Dendritic cell treated with granulocyte-macrophage colony-stimulating factor and Interleukin-4, amounts not matched to agents 40 ng/mL and 50 ng/mL, for 4 days (primary cell): ENCODE data around the gene PTPRE.

Experiments used
- H3K27ac Mint-ChIP-seq: one replicate; pipeline ENCODE4 v1.8.0; 2022; ENCODE audit warnings: mild to moderate bottlenecking, mixed read lengths
- H3K27me3 Mint-ChIP-seq: one replicate; pipeline ENCODE4 v1.8.0; 2022; ENCODE audit warnings: mild to moderate bottlenecking, mixed read lengths
- H3K36me3 Mint-ChIP-seq: one replicate; pipeline ENCODE4 v1.8.0; 2022; ENCODE audit warnings: low read depth, mixed read lengths
- H3K4me1 Mint-ChIP-seq: one replicate; pipeline ENCODE4 v1.8.0; 2022; ENCODE audit warnings: low read depth, mixed read lengths
- H3K4me3 Mint-ChIP-seq: one replicate; pipeline ENCODE4 v1.8.0; 2022; ENCODE audit warnings: mild to moderate bottlenecking, moderate library complexity, mixed read lengths
- H3K9me3 Mint-ChIP-seq: one replicate; pipeline ENCODE4 v1.8.0; 2022; ENCODE audit warnings: mixed read lengths
- intact Hi-C: fragments of 100-400 bp; cut with micrococcal nuclease; formaldehyde crosslinking; loops from one replicate; pipeline ENCODE4 v1.15.0; 2022

The PTPRE gene

GRCh38 chr10:127875449-127875765 is 31.5 kb upstream of the PTPRE start:
- H3K4me1 Mint-ChIP-seq = peaks cover 64% of the 10 kb centered on the region
- H3K4me3 Mint-ChIP-seq = no peak overlapping the region
- no peaks in the 10 kb centered on the region for H3K9me3 Mint-ChIP-seq
- intact Hi-C loops = loop anchor here (10.0 kb wide), 1 partner anchor 139 kb away; no protein-coding TSS in a partner anchor
- no peak overlapping the region for H3K27ac Mint-ChIP-seq
- H3K27me3 Mint-ChIP-seq = no peaks in the 10 kb centered on the region
- no peaks in the 10 kb centered on the region for H3K36me3 Mint-ChIP-seq

GRCh38 chr10:127875916-127876315 is 31.0 kb upstream of the PTPRE start:
- no peaks in the 10 kb centered on the region for H3K36me3 Mint-ChIP-seq
- H3K4me3 Mint-ChIP-seq = no peak overlapping the region

GRCh38 chr10:127877116-127877515 is 29.8 kb upstream of the PTPRE start:
- peaks cover 69% of the 10 kb centered on the region for H3K4me1 Mint-ChIP-seq
- no peaks in the 10 kb centered on the region for H3K9me3 Mint-ChIP-seq
- intact Hi-C loops = loop anchor here (10.0 kb wide), 1 partner anchor 138 kb away; no protein-coding TSS in a partner anchor
- H3K27ac Mint-ChIP-seq = peak overlapping the region; percentile 81
- no peaks in the 10 kb centered on the region for H3K27me3 Mint-ChIP-seq
- no peak overlapping the region for H3K4me3 Mint-ChIP-seq
- H3K36me3 Mint-ChIP-seq = no peaks in the 10 kb centered on the region

More at GRCh38 chr10:127875916-127876315, 31.0 kb upstream of the PTPRE start:
- intact Hi-C loops = loop anchor here (10.0 kb wide), 1 partner anchor 139 kb away; no protein-coding TSS in a partner anchor
- Mint-ChIP-seq H3K4me1 (peaks cover 64% of the 10 kb centered on the region), H3K27ac (no peak overlapping the region), H3K27me3 (no peaks in the 10 kb centered on the region), H3K9me3 (no peaks in the 10 kb centered on the region)

GRCh38 chr10:127877699-127878098 is 29.2 kb upstream of the PTPRE start:
- peak overlapping the region; percentile 81 for H3K27ac Mint-ChIP-seq
- H3K27me3 Mint-ChIP-seq = no peaks in the 10 kb centered on the region
- H3K4me1 Mint-ChIP-seq = peaks cover 75% of the 10 kb centered on the region
- no peaks in the 10 kb centered on the region for H3K36me3 Mint-ChIP-seq
- no peak overlapping the region for H3K4me3 Mint-ChIP-seq
- intact Hi-C loops = loop anchor here (10.0 kb wide), 1 partner anchor 137 kb away; no protein-coding TSS in a partner anchor
- H3K9me3 Mint-ChIP-seq = no peaks in the 10 kb centered on the region

- intact Hi-C loops = loop anchor here (10.0 kb wide), 1 partner anchor 136 kb away; no protein-coding TSS in a partner anchor
- H3K36me3 Mint-ChIP-seq = no peaks in the 10 kb centered on the region
- H3K4me3 Mint-ChIP-seq = peak overlapping the region; percentile 27
- peaks cover 79% of the 10 kb centered on the region for H3K4me1 Mint-ChIP-seq
- H3K9me3 Mint-ChIP-seq = no peaks in the 10 kb centered on the region
- peak overlapping the region; percentile 81 for H3K27ac Mint-ChIP-seq
- no peaks in the 10 kb centered on the region for H3K27me3 Mint-ChIP-seq
Measured at GRCh38 chr10:127878475-127879055, 28.3 kb upstream of the PTPRE start.

GRCh38 chr10:127880557-127880956 is 26.3 kb upstream of the PTPRE start:
- no peaks in the 10 kb centered on the region for H3K9me3 Mint-ChIP-seq
- peak overlapping the region; percentile 81 for H3K27ac Mint-ChIP-seq

GRCh38 chr10:127881262-127881661 is 25.6 kb upstream of the PTPRE start:
- H3K36me3 Mint-ChIP-seq = no peaks in the 10 kb centered on the region
- no peaks in the 10 kb centered on the region for H3K9me3 Mint-ChIP-seq
- no peaks in the 10 kb centered on the region for H3K27me3 Mint-ChIP-seq
- peak overlapping the region; percentile 81 for H3K27ac Mint-ChIP-seq
- peaks cover 89% of the 10 kb centered on the region for H3K4me1 Mint-ChIP-seq
- no peak overlapping the region for H3K4me3 Mint-ChIP-seq
- intact Hi-C loops = no loop called here

More at GRCh38 chr10:127880557-127880956, 26.3 kb upstream of the PTPRE start:
- intact Hi-C loops = no loop called here
- no peaks in the 10 kb centered on the region for H3K27me3 Mint-ChIP-seq
- H3K36me3 Mint-ChIP-seq = no peaks in the 10 kb centered on the region
- no peak overlapping the region for H3K4me3 Mint-ChIP-seq
- H3K4me1 Mint-ChIP-seq = peaks cover 86% of the 10 kb centered on the region

GRCh38 chr10:127882391-127882790 is 24.5 kb upstream of the PTPRE start:
- Mint-ChIP-seq H3K4me1 (peaks cover 93% of the 10 kb centered on the region), H3K9me3 (no peaks in the 10 kb centered on the region), H3K36me3 (no peaks in the 10 kb centered on the region), H3K4me3 (no peak overlapping the region), H3K27me3 (no peaks in the 10 kb centered on the region), H3K27ac (peak overlapping the region; percentile 81)
- intact Hi-C loops = no loop called here

GRCh38 chr10:127882801-127883459 is 24.0 kb upstream of the PTPRE start:
- H3K4me1 Mint-ChIP-seq = peaks cover 92% of the 10 kb centered on the region
- H3K4me3 Mint-ChIP-seq = no peak overlapping the region
- peak overlapping the region; percentile 81 for H3K27ac Mint-ChIP-seq
- H3K36me3 Mint-ChIP-seq = no peaks in the 10 kb centered on the region
- intact Hi-C loops = loop anchor here (1.0 kb wide), 1 partner anchor 181 kb away; no protein-coding TSS in a partner anchor
- H3K27me3 Mint-ChIP-seq = no peaks in the 10 kb centered on the region
- H3K9me3 Mint-ChIP-seq = no peaks in the 10 kb centered on the region

GRCh38 chr10:127883516-127883915 is 23.4 kb upstream of the PTPRE start:
- no peaks in the 10 kb centered on the region for H3K36me3 Mint-ChIP-seq
- H3K4me3 Mint-ChIP-seq = no peak overlapping the region
- intact Hi-C loops = loop anchor here (1.0 kb wide), 1 partner anchor 181 kb away; no protein-coding TSS in a partner anchor

GRCh38 chr10:127884501-127884900 is 22.4 kb upstream of the PTPRE start:
- Mint-ChIP-seq H3K27ac (peak overlapping the region; percentile 45), H3K36me3 (no peaks in the 10 kb centered on the region), H3K9me3 (no peaks in the 10 kb centered on the region), H3K4me3 (no peak overlapping the region), H3K4me1 (peaks cover 92% of the 10 kb centered on the region), H3K27me3 (no peaks in the 10 kb centered on the region)
- intact Hi-C loops = no loop called here

More at GRCh38 chr10:127883516-127883915, 23.4 kb upstream of the PTPRE start:
- peaks cover 92% of the 10 kb centered on the region for H3K4me1 Mint-ChIP-seq
- H3K27me3 Mint-ChIP-seq = no peaks in the 10 kb centered on the region
- H3K27ac Mint-ChIP-seq = peak overlapping the region; percentile 81
- no peaks in the 10 kb centered on the region for H3K9me3 Mint-ChIP-seq

GRCh38 chr10:127886371-127887051 is 20.4 kb upstream of the PTPRE start:
- H3K9me3 Mint-ChIP-seq = no peaks in the 10 kb centered on the region
- H3K27me3 Mint-ChIP-seq = no peaks in the 10 kb centered on the region
- H3K36me3 Mint-ChIP-seq = no peaks in the 10 kb centered on the region
- no peak overlapping the region for H3K4me3 Mint-ChIP-seq
- peak overlapping the region; percentile 7 for H3K27ac Mint-ChIP-seq
- intact Hi-C loops = no loop called here
- H3K4me1 Mint-ChIP-seq = peaks cover 93% of the 10 kb centered on the region

GRCh38 chr10:127887541-127888415 is 19.1 kb upstream of the PTPRE start:
- intact Hi-C loops = no loop called here
- Mint-ChIP-seq H3K9me3 (no peaks in the 10 kb centered on the region), H3K36me3 (no peaks in the 10 kb centered on the region), H3K27me3 (no peaks in the 10 kb centered on the region), H3K4me3 (no peak overlapping the region), H3K4me1 (peaks cover 80% of the 10 kb centered on the region), H3K27ac (peak overlapping the region; percentile 81)
